ENCODE results near the gene PIK3R5. TPM values are rescaled to one million over a fixed set of nuclear protein-coding genes. Genes with fewer than 3 reads are reported as not detected.

Gene PIK3R5
- total RNA-seq, 1 donor from 2014 or later: 0.30 TPM

DNA sequence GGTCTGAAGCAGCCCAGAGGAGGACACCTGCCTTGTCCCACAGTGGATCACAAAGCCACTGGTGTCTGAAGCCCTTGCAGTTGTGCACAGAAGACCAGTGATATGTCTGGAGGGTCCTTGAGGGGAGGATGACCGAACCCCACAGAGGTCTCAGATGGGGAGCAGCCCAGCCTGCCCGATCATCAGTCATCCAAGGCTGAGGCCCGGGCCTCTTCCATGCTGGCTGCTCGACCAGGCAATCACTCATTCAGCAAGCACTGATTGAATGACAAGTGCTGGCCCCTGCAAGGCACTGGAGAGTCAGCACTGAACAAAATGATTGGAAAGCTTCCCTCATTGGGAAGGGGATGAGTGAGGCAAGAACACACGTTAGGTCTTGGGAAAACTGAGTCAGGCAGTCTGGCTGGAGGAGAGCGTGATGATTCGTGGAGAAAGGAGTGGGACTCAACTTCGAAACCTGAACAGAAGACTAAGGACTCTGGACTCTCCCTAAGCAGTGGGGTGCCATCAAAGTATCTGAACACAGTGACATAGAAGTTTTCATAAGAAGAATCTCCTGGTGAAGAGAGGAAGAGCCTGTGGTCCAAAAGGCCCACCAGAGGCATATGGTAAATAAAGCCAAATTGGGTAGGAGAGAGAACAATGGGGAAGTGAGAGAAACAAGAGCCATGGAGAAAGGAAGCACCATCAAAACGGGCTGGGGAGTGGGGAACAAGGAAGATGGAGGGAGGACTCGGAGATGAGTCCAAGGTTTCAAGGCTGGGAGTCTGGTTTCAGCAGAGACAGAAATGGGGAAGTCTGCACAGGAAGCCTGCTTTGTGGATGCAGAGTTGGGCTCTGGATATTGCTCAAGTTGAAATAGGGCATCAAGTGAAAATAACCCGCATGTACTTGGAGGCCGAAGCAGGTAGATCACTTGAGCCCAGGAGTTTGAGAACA is 10.2 kb downstream of the PIK3R5 start:
- no peak for DNase-seq (ENCODE audit: low read depth)
- peaks cover 46% of the 10 kb centered on the region for H3K27me3 Mint-ChIP-seq (ENCODE audit: low read depth, unreplicated experiment)
- H3K9ac ChIP-seq (ENCODE audit: low read length): no peak overlapping the region

GRCh38 chr17:8954339-8954738 is 11.2 kb downstream of the PIK3R5 start:
- no peak for TF ChIP-seq EZH2 (IDR thresholded peaks at IDR 0.05; ENCODE audit: insufficient read depth, low read length)
- TF ChIP-seq, protein P1, sequence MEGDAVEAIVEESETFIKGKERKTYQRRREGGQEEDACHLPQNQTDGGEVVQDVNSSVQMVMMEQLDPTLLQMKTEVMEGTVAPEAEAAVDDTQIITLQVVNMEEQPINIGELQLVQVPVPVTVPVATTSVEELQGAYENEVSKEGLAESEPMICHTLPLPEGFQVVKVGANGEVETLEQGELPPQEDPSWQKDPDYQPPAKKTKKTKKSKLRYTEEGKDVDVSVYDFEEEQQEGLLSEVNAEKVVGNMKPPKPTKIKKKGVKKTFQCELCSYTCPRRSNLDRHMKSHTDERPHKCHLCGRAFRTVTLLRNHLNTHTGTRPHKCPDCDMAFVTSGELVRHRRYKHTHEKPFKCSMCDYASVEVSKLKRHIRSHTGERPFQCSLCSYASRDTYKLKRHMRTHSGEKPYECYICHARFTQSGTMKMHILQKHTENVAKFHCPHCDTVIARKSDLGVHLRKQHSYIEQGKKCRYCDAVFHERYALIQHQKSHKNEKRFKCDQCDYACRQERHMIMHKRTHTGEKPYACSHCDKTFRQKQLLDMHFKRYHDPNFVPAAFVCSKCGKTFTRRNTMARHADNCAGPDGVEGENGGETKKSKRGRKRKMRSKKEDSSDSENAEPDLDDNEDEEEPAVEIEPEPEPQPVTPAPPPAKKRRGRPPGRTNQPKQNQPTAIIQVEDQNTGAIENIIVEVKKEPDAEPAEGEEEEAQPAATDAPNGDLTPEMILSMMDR (IDR thresholded peaks at IDR 0.05; ENCODE audit: insufficient read depth, low read depth, low read length): no peak
- Histone ChIP-seq H3K4me3 (ENCODE audit: insufficient read depth, low read depth, low read length) (no peak overlapping the region), H2AFZ (ENCODE audit: low read depth, low read length) (no peak overlapping the region), H3K4me1 (ENCODE audit: insufficient read depth, low read length) (no peaks in the 10 kb centered on the region), H3K27ac (ENCODE audit: low read depth, low read length) (no peak overlapping the region), H3K4me2 (ENCODE audit: low read length) (no peak overlapping the region), H3K79me2 (ENCODE audit: insufficient read depth, low read length) (no peaks in the 10 kb centered on the region), H4K20me1 (ENCODE audit: insufficient read depth, low read length) (no peaks in the 10 kb centered on the region), H3K36me3 (ENCODE audit: insufficient read depth, low read length) (no peaks in the 10 kb centered on the region), H3K9ac (ENCODE audit: low read length) (no peak overlapping the region), H3K27me3 (ENCODE audit: insufficient read depth, low read length) (peaks cover 5% of the 10 kb centered on the region), H3K9me3 (ENCODE audit: insufficient read depth, low read depth, low read length) (no peaks in the 10 kb centered on the region)
- Mint-ChIP-seq H3K27ac (ENCODE audit: unreplicated experiment) (no peak overlapping the region), H3K9me3 (ENCODE audit: unreplicated experiment) (peaks cover 7% of the 10 kb centered on the region), H3K4me3 (ENCODE audit: unreplicated experiment) (no peak overlapping the region), H3K36me3 (ENCODE audit: low read depth, unreplicated experiment) (no peaks in the 10 kb centered on the region), H3K27me3 (ENCODE audit: low read depth, unreplicated experiment) (peaks cover 41% of the 10 kb centered on the region), H3K4me1 (ENCODE audit: low read depth, unreplicated experiment) (peaks cover 3% of the 10 kb centered on the region)
- DNase-seq (ENCODE audit: low read depth) (no peak), FAIRE-seq (no peak)

More for the DNA sequence above, 10.2 kb downstream of the PIK3R5 start:
- no peak for FAIRE-seq
- no peak overlapping the region for H3K4me3 Mint-ChIP-seq (ENCODE audit: unreplicated experiment)
- no peak overlapping the region for H3K4me2 ChIP-seq (ENCODE audit: low read length)
- H3K4me3 ChIP-seq (ENCODE audit: insufficient read depth, low read depth, low read length): no peak overlapping the region
- no peaks in the 10 kb centered on the region for H3K36me3 ChIP-seq (ENCODE audit: insufficient read depth, low read length)
- peaks cover 7% of the 10 kb centered on the region for H3K9me3 Mint-ChIP-seq (ENCODE audit: unreplicated experiment)
- H2AFZ ChIP-seq (ENCODE audit: low read depth, low read length): no peak overlapping the region
- H3K27ac Mint-ChIP-seq (ENCODE audit: unreplicated experiment): no peak overlapping the region
- H3K79me2 ChIP-seq (ENCODE audit: insufficient read depth, low read length): no peaks in the 10 kb centered on the region
- no peak for TF ChIP-seq EZH2 (IDR thresholded peaks at IDR 0.05; ENCODE audit: insufficient read depth, low read length)
- TF ChIP-seq, protein P1 (IDR thresholded peaks at IDR 0.05; ENCODE audit: insufficient read depth, low read depth, low read length): no peak
- H3K36me3 Mint-ChIP-seq (ENCODE audit: low read depth, unreplicated experiment): no peaks in the 10 kb centered on the region
- H3K27me3 ChIP-seq (ENCODE audit: insufficient read depth, low read length): peaks cover 5% of the 10 kb centered on the region
- H3K9me3 ChIP-seq (ENCODE audit: insufficient read depth, low read depth, low read length): no peaks in the 10 kb centered on the region
- H3K4me1 Mint-ChIP-seq (ENCODE audit: low read depth, unreplicated experiment): peaks cover 3% of the 10 kb centered on the region
- H3K27ac ChIP-seq (ENCODE audit: low read depth, low read length): no peak overlapping the region
- no peaks in the 10 kb centered on the region for H4K20me1 ChIP-seq (ENCODE audit: insufficient read depth, low read length)
- H3K4me1 ChIP-seq (ENCODE audit: insufficient read depth, low read length): no peaks in the 10 kb centered on the region

All from astrocyte (in vitro differentiated cells and primary cell).